Activated T-cell treated with anti-CD3 and anti-CD28 coated beads for 48 hours (primary cell): ENCODE measurements around the gene HLA-DPB1.
"Not testable (repeated sequence)": the region's sequence is repeated elsewhere in the genome, so short reads cannot be mapped to it uniquely, and the experiment has no call there.

Source experiments
- DNase-seq: peaks from one replicate; pipeline ENCODE4 v3.0.0-alpha.2; 2020; ENCODE audit warnings: low read depth

Gene HLA-DPB1

GRCh38 chr6:33071569-33071968 lies 4.2 kb upstream of the HLA-DPB1 start:
- DNase-seq: no peak

GRCh38 chr6:33072508-33073100 lies 3.2 kb upstream of the HLA-DPB1 start:
- DNase-seq: no peak

- DNase-seq: no peak
These were observed 2.3 kb upstream of the HLA-DPB1 start, which contains the start of gene HLA-DPA1 for GRCh38 chr6:33073431-33073871. Gene HLA-DPA1, minus strand, starts transcription at chr6:33073649.

GRCh38 chr6:33075208-33075567 lies 602 bp upstream of the HLA-DPB1 start:
- DNase-seq: no peak

GRCh38 chr6:33076406-33076934 lies 680 bp downstream of the HLA-DPB1 start:
- DNase-seq: no peak

GRCh38 chr6:33077908-33078307 lies 2.1 kb downstream of the HLA-DPB1 start:
- no peak for DNase-seq

GRCh38 chr6:33078442-33078841 lies 2.7 kb downstream of the HLA-DPB1 start:
- no peak for DNase-seq

GRCh38 chr6:33078919-33079521 lies 3.2 kb downstream of the HLA-DPB1 start:
- DNase-seq: no peak

GRCh38 chr6:33079580-33079979 lies 3.8 kb downstream of the HLA-DPB1 start:
- DNase-seq: no peak

GRCh38 chr6:33080127-33081089 lies 4.6 kb downstream of the HLA-DPB1 start:
- DNase-seq: no peak

- no peak for DNase-seq
These were observed 5.5 kb downstream of the HLA-DPB1 start for GRCh38 chr6:33081098-33081824.

GRCh38 chr6:33082702-33083101 lies 6.9 kb downstream of the HLA-DPB1 start:
- DNase-seq: no peak

GRCh38 chr6:33085627-33086026 lies 9.8 kb downstream of the HLA-DPB1 start:
- DNase-seq: no peak

- no peak for DNase-seq
These were observed 12.6 kb downstream of the HLA-DPB1 start for GRCh38 chr6:33088258-33088930.

- DNase-seq: no peak
These were observed 13.3 kb downstream of the HLA-DPB1 start for GRCh38 chr6:33088931-33089620.

GRCh38 chr6:33091957-33092356 lies 16.2 kb downstream of the HLA-DPB1 start:
- peak; percentile 58 for DNase-seq

GRCh38 chr6:33092385-33092784 lies 16.6 kb downstream of the HLA-DPB1 start:
- no peak for DNase-seq

GRCh38 chr6:33093855-33094254 lies 18.1 kb downstream of the HLA-DPB1 start:
- no peak for DNase-seq

GRCh38 chr6:33095681-33096080 lies 19.9 kb downstream of the HLA-DPB1 start:
- no peak for DNase-seq

- DNase-seq: not testable (repeated sequence)
These were observed 25.4 kb downstream of the HLA-DPB1 start for GRCh38 chr6:33101121-33101737.
